WERI-Rb-1 (cell line): ENCODE results near the gene ZNF516.
"Not testable (repeated sequence)": the region's sequence is repeated elsewhere in the genome, so short reads cannot be mapped to it uniquely, and the experiment has no call there.

Experiments
- DNase-seq: peaks from one replicate; pipeline ENCODE4 v3.0.0-alpha.2; 2020
- H3K27ac ChIP-seq: fragments of 250-450 bp; sonication (Bioruptor Pico); 2 replicates; pipeline ENCODE4 v1.5.1; 2020; ENCODE audit warnings: mild to moderate bottlenecking, moderate library complexity
- H3K27me3 ChIP-seq: fragments of 250-450 bp; sonication (Bioruptor Pico); 2 replicates; pipeline ENCODE4 v1.5.1; 2021; ENCODE audit warnings: mild to moderate bottlenecking, low read depth, moderate library complexity; ENCODE audit not compliant: insufficient read depth, severe bottlenecking
- H3K36me3 ChIP-seq: fragments of 250-450 bp; sonication (Bioruptor Pico); 2 replicates; pipeline ENCODE4 v1.5.1; 2020; ENCODE audit warnings: mild to moderate bottlenecking, moderate library complexity
- H3K4me3 ChIP-seq: 2 replicates; pipeline ENCODE4 v1.5.1; 2011; ENCODE audit warnings: low read depth, mild to moderate bottlenecking, control low read depth, low read length
- H3K9me3 ChIP-seq: fragments of 250-450 bp; sonication (Bioruptor Pico); 2 replicates; pipeline ENCODE4 v1.5.1; 2021; ENCODE audit warnings: mild to moderate bottlenecking, moderate library complexity; ENCODE audit not compliant: severe bottlenecking
- CTCF ChIP-seq: IDR thresholded peaks from 2 replicates; pipeline ENCODE4 v1.5.1; 2011; ENCODE audit warnings: low read depth, mild to moderate bottlenecking, control low read depth, inconsistent platforms, low read length

The ZNF516 gene

GRCh38 chr18:76495006-76495370, at the start of gene ZNF516:
ZNF516 (minus strand) TSS chr18:76495242; CDS start chr18:76443054, 52,188 bp downstream.
- Histone ChIP-seq H3K27me3 (no peaks in the 10 kb centered on the region), H3K9me3 (no peaks in the 10 kb centered on the region), H3K27ac (peak within 1 kb of the TSS; percentile 85), H3K36me3 (no peaks in the 10 kb centered on the region), H3K4me3 (peak within 1 kb of the TSS; percentile 80)
- peak; percentile 60 for DNase-seq
- TF ChIP-seq CTCF = no peak

GRCh38 chr18:76538846-76539245, 43.8 kb upstream of the ZNF516 start:
- TF ChIP-seq CTCF = no peak
- H3K9me3 ChIP-seq = no peaks in the 10 kb centered on the region
- H3K4me3 ChIP-seq = no peak overlapping the region
- no peak overlapping the region for H3K27ac ChIP-seq
- H3K27me3 ChIP-seq = no peaks in the 10 kb centered on the region
- DNase-seq = no peak
- H3K36me3 ChIP-seq = no peaks in the 10 kb centered on the region

- H3K9me3 ChIP-seq = no peaks in the 10 kb centered on the region
- H3K27ac ChIP-seq = no peak overlapping the region
- H3K4me3 ChIP-seq = no peak overlapping the region
- no peaks in the 10 kb centered on the region for H3K36me3 ChIP-seq
- TF ChIP-seq CTCF = no peak
- no peaks in the 10 kb centered on the region for H3K27me3 ChIP-seq
- DNase-seq = no peak
Measured at GRCh38 chr18:76537621-76538020, 42.6 kb upstream of the ZNF516 start.

GRCh38 chr18:76536593-76536992, 41.6 kb upstream of the ZNF516 start:
- not testable (repeated sequence) for H3K27ac ChIP-seq, H3K9me3 ChIP-seq, H3K4me3 ChIP-seq, H3K27me3 ChIP-seq, H3K36me3 ChIP-seq, DNase-seq

GRCh38 chr18:76532875-76533274, 37.8 kb upstream of the ZNF516 start:
- H3K27me3 ChIP-seq = no peaks in the 10 kb centered on the region
- no peak for DNase-seq
- no peak overlapping the region for H3K27ac ChIP-seq
- H3K4me3 ChIP-seq = no peak overlapping the region
- no peak for TF ChIP-seq CTCF
- H3K9me3 ChIP-seq = no peaks in the 10 kb centered on the region
- H3K36me3 ChIP-seq = no peaks in the 10 kb centered on the region

- H3K27me3 ChIP-seq = no peaks in the 10 kb centered on the region
- H3K27ac ChIP-seq = no peak overlapping the region
- no peak overlapping the region for H3K4me3 ChIP-seq
- no peaks in the 10 kb centered on the region for H3K36me3 ChIP-seq
- TF ChIP-seq CTCF = no peak
- no peaks in the 10 kb centered on the region for H3K9me3 ChIP-seq
- peak; percentile 61 for DNase-seq
Measured at GRCh38 chr18:76530846-76531245, 35.8 kb upstream of the ZNF516 start.
